Measurements from ENCODE around the gene SPATA6L.
"Not testable (repeated sequence)": the region's sequence is repeated elsewhere in the genome, so short reads cannot be mapped to it uniquely, and the experiment has no call there.

SPATA6L gene

DNA sequence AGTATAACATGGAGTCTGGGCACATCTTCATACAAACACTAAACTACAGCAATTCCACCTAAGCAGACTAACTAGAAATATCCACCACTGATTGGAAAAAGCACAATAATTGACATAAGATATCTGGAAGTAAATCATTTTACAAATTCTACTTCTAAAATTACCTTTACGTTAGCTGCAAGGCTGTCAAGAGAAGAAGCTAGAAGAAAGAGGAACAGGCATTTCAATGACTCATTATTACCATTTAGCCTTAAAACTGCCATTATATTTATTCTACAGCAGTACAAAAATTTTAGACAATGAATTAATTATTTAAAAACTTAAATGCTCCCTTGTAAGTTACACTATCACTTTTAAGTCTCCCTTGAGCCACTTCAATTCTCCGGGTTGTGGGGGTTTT, 47.6 kb downstream of the SPATA6L start:
- Histone ChIP-seq H3K27me3 (no peaks in the 10 kb centered on the region), H3K36me3 (no peaks in the 10 kb centered on the region), H4K20me1 (no peaks in the 10 kb centered on the region), H3K9me3 (no peaks in the 10 kb centered on the region), H3K4me3 (no peak overlapping the region), H3K4me1 (no peaks in the 10 kb centered on the region), H3K27ac (no peak overlapping the region), H3K4me2 (no peak overlapping the region), H3K9ac (no peak overlapping the region)
- TF ChIP-seq Cebpa-rat (IDR thresholded peaks at IDR 0.05) = no peak

DNA sequence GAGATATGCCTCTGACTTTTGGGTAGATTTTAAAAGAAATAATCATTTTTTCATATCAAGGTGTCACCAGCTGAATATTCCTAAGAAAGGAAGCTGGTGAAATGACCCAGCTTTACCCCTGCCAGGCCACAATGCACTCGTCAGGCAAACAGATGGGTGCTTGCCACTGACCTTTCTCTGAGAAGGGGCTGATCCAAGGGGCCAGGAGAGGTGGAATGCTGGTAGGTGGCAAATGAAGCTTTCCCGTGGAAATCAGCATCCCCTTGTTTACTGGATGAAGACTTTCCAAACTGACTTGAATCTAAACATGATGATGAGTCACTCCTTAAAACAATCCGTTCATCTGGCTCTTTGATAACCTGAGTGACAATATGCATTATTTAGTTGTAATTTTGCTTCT, 48.5 kb downstream of the SPATA6L start:
- no peaks in the 10 kb centered on the region for H3K36me3 ChIP-seq
- H4K20me1 ChIP-seq = no peaks in the 10 kb centered on the region
- H3K4me3 ChIP-seq = no peak overlapping the region
- no peaks in the 10 kb centered on the region for H3K27me3 ChIP-seq
- H3K27ac ChIP-seq = no peak overlapping the region
- H3K9ac ChIP-seq = no peak overlapping the region
- H3K4me2 ChIP-seq = no peak overlapping the region
- no peak for TF ChIP-seq Cebpa-rat (IDR thresholded peaks at IDR 0.05)
- H3K9me3 ChIP-seq = no peaks in the 10 kb centered on the region
- no peaks in the 10 kb centered on the region for H3K4me1 ChIP-seq

DNA sequence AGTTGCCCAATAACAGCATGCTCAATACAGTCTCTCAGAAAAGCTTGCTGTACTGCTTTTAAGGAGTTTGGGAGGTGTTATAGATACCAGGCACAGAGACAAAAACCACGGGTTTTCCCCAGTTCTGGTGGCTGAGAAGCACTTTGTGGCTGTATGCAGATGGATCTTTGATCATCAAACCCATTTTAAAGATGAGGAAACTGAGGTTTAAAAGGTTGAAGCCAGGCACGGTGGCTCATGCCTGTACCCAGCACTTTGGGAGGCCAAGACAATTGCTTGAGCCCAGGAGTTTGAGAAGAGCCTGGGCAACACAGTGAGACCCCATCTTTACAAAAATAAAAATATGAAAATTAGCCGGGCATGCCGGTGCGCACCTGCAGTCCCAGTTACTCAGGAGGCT, 50.5 kb downstream of the SPATA6L start:
- H3K27ac ChIP-seq = no peak overlapping the region
- no peaks in the 10 kb centered on the region for H3K36me3 ChIP-seq
- H3K4me2 ChIP-seq = no peak overlapping the region
- no peak overlapping the region for H3K9ac ChIP-seq
- no peak overlapping the region for H3K4me3 ChIP-seq
- no peaks in the 10 kb centered on the region for H3K9me3 ChIP-seq
- no peak for TF ChIP-seq Cebpa-rat (IDR thresholded peaks at IDR 0.05)
- no peaks in the 10 kb centered on the region for H3K4me1 ChIP-seq
- H3K27me3 ChIP-seq = no peaks in the 10 kb centered on the region
- no peaks in the 10 kb centered on the region for H4K20me1 ChIP-seq

DNA sequence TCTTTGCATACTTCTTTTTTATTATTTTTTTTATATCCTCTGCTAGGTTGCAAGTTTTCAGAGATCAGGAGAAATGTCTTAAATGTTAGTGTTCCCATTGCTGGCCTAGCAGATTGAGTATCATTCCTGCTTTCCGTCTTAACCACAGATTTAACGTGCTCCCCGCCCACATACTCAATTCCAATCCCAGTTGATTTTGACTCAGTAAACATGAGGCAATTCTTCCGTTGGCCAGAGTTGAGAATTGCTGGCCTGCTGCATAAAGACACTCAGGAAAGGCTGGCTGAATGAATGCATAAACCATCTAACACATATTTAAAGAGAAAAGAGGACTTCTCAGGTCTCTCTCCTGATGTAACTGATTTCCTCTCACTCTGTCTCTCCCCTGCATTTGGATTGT, 51.0 kb downstream of the SPATA6L start:
- no peaks in the 10 kb centered on the region for H4K20me1 ChIP-seq
- H3K4me2 ChIP-seq = no peak overlapping the region
- H3K4me1 ChIP-seq = no peaks in the 10 kb centered on the region
- no peaks in the 10 kb centered on the region for H3K27me3 ChIP-seq
- no peaks in the 10 kb centered on the region for H3K9me3 ChIP-seq
- no peaks in the 10 kb centered on the region for H3K36me3 ChIP-seq
- H3K27ac ChIP-seq = no peak overlapping the region
- TF ChIP-seq Cebpa-rat (IDR thresholded peaks at IDR 0.05) = no peak
- no peak overlapping the region for H3K4me3 ChIP-seq
- no peak overlapping the region for H3K9ac ChIP-seq

DNA sequence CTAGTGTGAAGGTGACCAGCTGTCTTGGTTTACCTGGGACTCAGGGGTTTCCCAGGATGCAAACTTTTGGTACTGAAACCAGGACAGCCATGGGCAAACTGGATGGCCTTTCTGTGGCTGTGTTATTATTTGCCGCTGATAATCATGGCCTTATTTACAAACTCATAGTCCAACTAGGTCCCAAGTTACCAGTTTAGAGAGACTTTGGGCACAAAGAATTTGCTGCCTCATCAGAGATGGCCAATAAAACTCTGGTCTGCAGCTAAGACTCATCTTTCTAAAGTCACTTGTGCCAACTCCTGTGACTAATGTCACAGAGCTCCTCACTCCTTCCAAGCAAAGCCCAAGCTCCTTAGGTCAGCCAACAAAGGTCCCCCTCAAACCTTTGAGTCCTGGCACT, 51.7 kb downstream of the SPATA6L start:
- H3K4me3 ChIP-seq = no peak overlapping the region

DNA sequence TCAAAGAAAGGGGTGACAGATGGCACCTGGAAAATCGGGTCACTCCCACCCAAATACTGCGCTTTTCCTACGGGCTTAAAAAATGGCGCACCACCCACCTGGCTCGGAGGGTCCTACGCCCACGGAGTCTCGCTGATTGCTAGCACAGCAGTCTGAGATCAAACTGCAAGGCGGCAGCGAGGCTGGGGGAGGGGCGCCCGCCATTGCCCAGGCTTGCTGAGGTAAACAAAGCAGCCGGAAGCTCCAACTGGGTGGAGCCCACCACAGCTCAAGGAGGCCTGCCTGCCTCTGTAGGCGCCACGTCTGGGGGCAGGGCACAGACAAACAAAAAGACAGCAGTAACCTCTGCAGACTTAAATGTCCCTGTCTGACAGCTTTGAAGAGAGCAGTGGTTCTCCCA, 60.2 kb downstream of the SPATA6L start:
- not testable (repeated sequence) for H3K4me2 ChIP-seq, H3K27me3 ChIP-seq, H3K9me3 ChIP-seq, H3K4me3 ChIP-seq, H4K20me1 ChIP-seq, H3K4me1 ChIP-seq, H3K27ac ChIP-seq, H3K36me3 ChIP-seq, H3K9ac ChIP-seq

More for the DNA sequence above, 51.7 kb downstream of the SPATA6L start:
- H3K9ac ChIP-seq = no peak overlapping the region
- H3K27me3 ChIP-seq = no peaks in the 10 kb centered on the region
- H3K36me3 ChIP-seq = no peaks in the 10 kb centered on the region
- H3K9me3 ChIP-seq = no peaks in the 10 kb centered on the region
- H3K27ac ChIP-seq = no peak overlapping the region
- no peak for TF ChIP-seq Cebpa-rat (IDR thresholded peaks at IDR 0.05)
- no peaks in the 10 kb centered on the region for H3K4me1 ChIP-seq
- no peak overlapping the region for H3K4me2 ChIP-seq
- H4K20me1 ChIP-seq = no peaks in the 10 kb centered on the region

DNA sequence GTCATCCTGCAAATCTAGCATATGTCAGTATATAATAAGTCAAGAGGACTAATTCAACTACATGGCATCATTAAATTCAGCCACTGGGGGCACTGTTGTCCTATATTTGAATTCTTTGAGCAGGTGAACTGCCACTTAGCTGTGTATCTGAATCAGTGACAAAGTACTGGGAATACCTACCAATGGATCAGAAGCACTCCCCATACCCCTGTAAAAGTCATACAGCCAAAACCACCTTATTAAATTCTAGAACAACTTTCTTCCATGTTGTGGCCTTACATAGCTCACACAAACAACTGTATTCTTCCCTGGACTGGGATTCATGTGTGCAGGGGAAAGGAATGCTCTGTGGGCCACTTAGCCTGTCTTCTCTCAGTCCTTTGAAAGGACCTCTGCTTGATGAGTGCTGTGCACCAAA, 61.6 kb downstream of the SPATA6L start:
- H3K4me2 ChIP-seq = no peak overlapping the region
- H4K20me1 ChIP-seq = no peaks in the 10 kb centered on the region
- no peaks in the 10 kb centered on the region for H3K4me1 ChIP-seq
- no peaks in the 10 kb centered on the region for H3K36me3 ChIP-seq
- no peaks in the 10 kb centered on the region for H3K9me3 ChIP-seq
- H3K9ac ChIP-seq = no peak overlapping the region
- H3K4me3 ChIP-seq = no peak overlapping the region
- no peak overlapping the region for H3K27ac ChIP-seq
- 0 out of 2 replicates have a peak, but pooled peaks cover 2% of the 10 kb centered on the region for H3K27me3 ChIP-seq
- TF ChIP-seq Cebpa-rat (IDR thresholded peaks at IDR 0.05) = no peak

DNA sequence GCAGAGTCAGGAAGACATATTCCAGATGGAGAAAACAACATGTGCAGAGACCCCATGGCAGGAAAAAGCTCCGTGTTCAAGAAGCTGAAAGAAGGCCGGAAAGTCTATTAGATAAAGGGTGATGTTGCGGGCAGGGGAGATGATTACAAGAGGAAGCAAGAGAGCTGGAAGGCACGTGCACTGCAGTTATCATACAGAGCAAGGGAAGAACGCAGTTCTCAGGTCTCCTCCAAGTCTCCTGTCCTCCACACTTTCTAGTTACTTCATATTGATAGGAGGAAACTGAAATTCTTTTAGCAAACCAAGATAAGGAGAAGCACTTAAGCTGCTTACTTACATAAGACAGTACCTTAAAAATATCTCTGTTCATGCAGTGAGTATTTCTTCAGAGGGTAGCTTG, 62.5 kb downstream of the SPATA6L start:
- no peak overlapping the region for H3K9ac ChIP-seq
- no peak overlapping the region for H3K4me3 ChIP-seq
- 0 out of 2 replicates have a peak, but pooled peaks cover 2% of the 10 kb centered on the region for H3K27me3 ChIP-seq
- H3K36me3 ChIP-seq = no peaks in the 10 kb centered on the region
- H3K4me2 ChIP-seq = no peak overlapping the region
- no peaks in the 10 kb centered on the region for H4K20me1 ChIP-seq
- H3K4me1 ChIP-seq = no peaks in the 10 kb centered on the region
- no peak for TF ChIP-seq Cebpa-rat (IDR thresholded peaks at IDR 0.05)
- no peak overlapping the region for H3K27ac ChIP-seq
- no peaks in the 10 kb centered on the region for H3K9me3 ChIP-seq

DNA sequence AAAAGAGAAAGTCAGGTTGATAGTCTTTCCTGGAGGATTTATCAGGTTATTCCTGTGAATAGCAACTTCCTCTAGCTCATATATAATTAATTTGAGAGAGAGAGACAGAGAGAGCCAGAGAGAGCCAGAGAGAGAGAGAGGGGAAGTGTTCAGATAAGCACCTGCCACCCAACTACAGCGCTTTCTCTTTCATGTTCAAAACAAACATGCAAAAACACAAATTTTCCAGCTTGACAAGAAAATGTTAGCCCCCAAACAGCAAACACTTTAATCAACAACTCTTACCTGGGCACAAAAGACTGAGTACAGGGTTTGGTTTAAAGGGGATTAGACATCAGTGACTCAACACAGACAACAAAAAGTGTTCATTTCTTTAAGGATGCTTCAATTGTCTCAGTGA, 65.9 kb downstream of the SPATA6L start:
- H3K9me3 ChIP-seq = no peaks in the 10 kb centered on the region
- H3K4me3 ChIP-seq = no peak overlapping the region
- no peak overlapping the region for H3K9ac ChIP-seq
- H4K20me1 ChIP-seq = no peaks in the 10 kb centered on the region
- H3K27me3 ChIP-seq = 0 out of 2 replicates have a peak, but pooled peaks cover 2% of the 10 kb centered on the region
- H3K36me3 ChIP-seq = no peaks in the 10 kb centered on the region
- TF ChIP-seq Cebpa-rat (IDR thresholded peaks at IDR 0.05) = no peak
- H3K4me2 ChIP-seq = no peak overlapping the region
- no peaks in the 10 kb centered on the region for H3K4me1 ChIP-seq
- no peak overlapping the region for H3K27ac ChIP-seq

DNA sequence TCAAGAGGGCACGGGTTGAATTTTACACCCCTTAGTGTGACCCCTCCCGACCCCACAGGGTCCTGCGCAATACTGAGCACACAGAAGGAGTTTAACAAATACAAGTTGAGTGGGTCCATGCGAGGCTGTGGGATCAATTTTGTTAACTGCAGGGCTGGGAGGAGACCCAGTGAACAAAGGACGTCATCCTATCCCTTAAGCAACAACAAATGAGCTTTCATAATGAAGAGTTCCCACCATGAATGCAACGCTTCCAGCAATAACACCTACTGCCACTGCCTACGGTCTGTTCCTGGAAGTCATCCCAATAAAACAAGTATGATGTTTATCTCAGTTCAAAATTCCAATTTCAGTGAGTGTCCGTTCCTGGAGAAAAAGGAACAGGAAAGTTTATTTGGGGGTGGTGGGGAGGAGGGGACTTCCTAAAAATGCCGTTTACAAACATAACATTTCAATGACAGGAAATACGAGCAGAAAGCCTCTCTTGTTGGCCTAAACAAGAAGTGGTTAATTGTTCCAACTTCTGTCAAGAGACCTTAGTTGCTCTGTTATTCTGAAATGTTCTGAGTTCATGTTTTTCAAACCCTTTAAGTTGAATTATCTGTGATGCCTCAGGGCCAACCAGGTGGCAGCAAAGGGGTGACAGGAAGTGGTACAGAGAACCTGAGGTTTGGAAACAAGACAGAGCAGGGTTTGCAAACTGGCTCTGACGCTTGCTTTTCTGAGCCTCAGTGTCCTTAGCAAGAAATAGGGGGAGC, 69.9 kb downstream of the SPATA6L start:
- Histone ChIP-seq H3K9ac (no peak overlapping the region), H3K36me3 (no peaks in the 10 kb centered on the region), H3K9me3 (no peaks in the 10 kb centered on the region), H3K4me1 (no peaks in the 10 kb centered on the region), H3K27ac (no peak overlapping the region), H3K27me3 (0 out of 2 replicates have a peak, but pooled peaks cover 2% of the 10 kb centered on the region), H3K4me2 (no peak overlapping the region), H4K20me1 (no peaks in the 10 kb centered on the region), H3K4me3 (no peak overlapping the region)
- TF ChIP-seq Cebpa-rat (IDR thresholded peaks at IDR 0.05) = no peak

DNA sequence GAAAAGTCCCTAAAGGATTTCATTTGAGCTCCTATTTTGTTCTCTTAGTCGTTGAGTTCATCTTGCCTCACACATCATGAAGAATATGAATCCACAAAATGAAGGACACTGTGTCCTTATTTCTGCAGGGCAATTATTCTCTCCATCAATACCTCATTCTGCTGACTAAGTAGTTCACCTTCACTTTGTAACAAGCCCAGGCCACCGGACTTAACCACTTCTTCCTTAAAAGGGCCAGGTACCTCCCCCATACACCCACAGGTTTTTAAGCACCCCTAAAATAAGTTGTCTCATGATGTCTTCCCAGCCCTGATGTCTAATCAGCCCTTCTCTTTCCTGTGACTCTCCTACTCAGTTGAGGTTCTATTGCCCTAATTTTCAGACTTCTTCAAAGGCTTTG, 71.3 kb downstream of the SPATA6L start:
- H3K9me3 ChIP-seq = no peaks in the 10 kb centered on the region
- H3K4me3 ChIP-seq = no peak overlapping the region
- H3K9ac ChIP-seq = no peak overlapping the region
- H3K27ac ChIP-seq = no peak overlapping the region
- H3K4me2 ChIP-seq = no peak overlapping the region
- H3K4me1 ChIP-seq = no peaks in the 10 kb centered on the region
- no peaks in the 10 kb centered on the region for H3K36me3 ChIP-seq
- H4K20me1 ChIP-seq = no peaks in the 10 kb centered on the region
- TF ChIP-seq Cebpa-rat (IDR thresholded peaks at IDR 0.05) = no peak
- H3K27me3 ChIP-seq = no peaks in the 10 kb centered on the region
